ENCODE measurements around the gene PHACTR2. TPM values are rescaled to one million over a fixed set of nuclear protein-coding genes. Genes with fewer than 3 reads are reported as not detected.

The PHACTR2 gene
- total RNA-seq, 4 donors from 2014 or later: 25.4 to 31.8 (median 26.1) TPM

- H3K4me3 ChIP-seq: no peak overlapping the region
- no peaks in the 10 kb centered on the region for H3K36me3 ChIP-seq
- no peaks in the 10 kb centered on the region for H3K9me3 ChIP-seq
- peaks cover 14 to 17% of the 10 kb centered on the region in 2 donors for H3K4me1 ChIP-seq
- intact Hi-C loops (cut with DNase I; ENCODE audit: low total_unique reads): loop anchor here (5.0 kb wide), 1 partner anchor 67 kb away; no protein-coding TSS in a partner anchor
- in situ Hi-C loops (cut with MboI; ENCODE audit: low sequenced_read_pairs in 4 of 4): no loop called here
- H3K27me3 ChIP-seq: no peaks in the 10 kb centered on the region
- peak overlapping the region in 3 of 4 donors; percentile 1 to 85 (median 12) for H3K27ac ChIP-seq
- ATAC-seq: no peak
- no peak for TF ChIP-seq POLR2A (IDR thresholded peaks at IDR 0.05)
- TF ChIP-seq CTCF (IDR thresholded peaks at IDR 0.05 in 4 of 5, conservative IDR thresholded peaks at IDR 0.05 in 1 of 5): no peak
- DNase-seq: no peak
Observed at GRCh38 chr6:143675382-143675900, 2.3 kb upstream of the PHACTR2 start.

GRCh38 chr6:143675946-143676345, 1.8 kb upstream of the PHACTR2 start:
- intact Hi-C loops (cut with DNase I; ENCODE audit: low total_unique reads): loop anchor here (5.0 kb wide), 1 partner anchor 66 kb away; no protein-coding TSS in a partner anchor
- in situ Hi-C loops (cut with MboI; ENCODE audit: low sequenced_read_pairs in 4 of 4): no loop called here
- DNase-seq (no peak), ATAC-seq (no peak)
- Histone ChIP-seq H3K27me3 (no peaks in the 10 kb centered on the region), H3K4me1 (peaks cover 14 to 20% of the 10 kb centered on the region in 2 donors), H3K4me3 (no peak overlapping the region), H3K36me3 (no peaks in the 10 kb centered on the region), H3K27ac (peak overlapping the region; percentile 1 to 85 (median 44)), H3K9me3 (no peaks in the 10 kb centered on the region)
- TF ChIP-seq CTCF (IDR thresholded peaks at IDR 0.05 in 4 of 5, conservative IDR thresholded peaks at IDR 0.05 in 1 of 5) (no peak), POLR2A (IDR thresholded peaks at IDR 0.05) (no peak)

GRCh38 chr6:143676437-143677045, 1.2 kb upstream of the PHACTR2 start:
- no peak for DNase-seq
- in situ Hi-C loops (cut with MboI; ENCODE audit: low sequenced_read_pairs in 4 of 4): no loop called here
- no peak for ATAC-seq
- Histone ChIP-seq H3K9me3 (no peaks in the 10 kb centered on the region), H3K27me3 (no peaks in the 10 kb centered on the region), H3K4me1 (peaks cover 14 to 26% of the 10 kb centered on the region in 2 donors), H3K36me3 (no peaks in the 10 kb centered on the region), H3K27ac (peak overlapping the region; percentile 9 to 85 (median 60)), H3K4me3 (no peak overlapping the region)
- TF ChIP-seq CTCF (IDR thresholded peaks at IDR 0.05 in 4 of 5, conservative IDR thresholded peaks at IDR 0.05 in 1 of 5) (no peak), POLR2A (IDR thresholded peaks at IDR 0.05) (no peak)
- intact Hi-C loops (cut with DNase I; ENCODE audit: low total_unique reads): loop anchor here (5.0 kb wide), 1 partner anchor 66 kb away; no protein-coding TSS in a partner anchor

GRCh38 chr6:143677577-143677890, 231 bp upstream of the PHACTR2 start:
- no peak for DNase-seq
- ATAC-seq: no peak
- intact Hi-C loops (cut with DNase I; ENCODE audit: low total_unique reads) (loop anchor here (5.0 kb wide), 1 partner anchor 65 kb away; no protein-coding TSS in a partner anchor), in situ Hi-C loops (cut with MboI; ENCODE audit: low sequenced_read_pairs in 4 of 4) (no loop called here)
- Histone ChIP-seq H3K27me3 (no peaks in the 10 kb centered on the region), H3K9me3 (no peaks in the 10 kb centered on the region), H3K36me3 (no peaks in the 10 kb centered on the region), H3K27ac (peak overlapping the region; percentile 77 to 88 (median 84)), H3K4me3 (peak overlapping the region; percentile 72 to 87 (median 78)), H3K4me1 (peaks cover 14 to 30% of the 10 kb centered on the region in 2 donors)
- TF ChIP-seq POLR2A (IDR thresholded peaks at IDR 0.05): no peak
- no peak for TF ChIP-seq CTCF (IDR thresholded peaks at IDR 0.05 in 4 of 5, conservative IDR thresholded peaks at IDR 0.05 in 1 of 5)
